Activated T-helper 1 cell treated with anti-CD3 and anti-CD28 coated beads, Interleukin-2, amount 50 U/mL, for 16 hours (primary cell): ENCODE results near the gene SCNN1B.
"Not testable (repeated sequence)": the region's sequence is repeated elsewhere in the genome, so short reads cannot be mapped to it uniquely, and the experiment has no call there.

ENCODE experiments used
- DNase-seq, 2 donors: peaks; one replicate each; pipeline ENCODE4 v3.0.0-alpha.2; 2020; ENCODE audit warnings: low read depth in 1 of 2, low spot score in 1 of 2

SCNN1B gene, protein sequence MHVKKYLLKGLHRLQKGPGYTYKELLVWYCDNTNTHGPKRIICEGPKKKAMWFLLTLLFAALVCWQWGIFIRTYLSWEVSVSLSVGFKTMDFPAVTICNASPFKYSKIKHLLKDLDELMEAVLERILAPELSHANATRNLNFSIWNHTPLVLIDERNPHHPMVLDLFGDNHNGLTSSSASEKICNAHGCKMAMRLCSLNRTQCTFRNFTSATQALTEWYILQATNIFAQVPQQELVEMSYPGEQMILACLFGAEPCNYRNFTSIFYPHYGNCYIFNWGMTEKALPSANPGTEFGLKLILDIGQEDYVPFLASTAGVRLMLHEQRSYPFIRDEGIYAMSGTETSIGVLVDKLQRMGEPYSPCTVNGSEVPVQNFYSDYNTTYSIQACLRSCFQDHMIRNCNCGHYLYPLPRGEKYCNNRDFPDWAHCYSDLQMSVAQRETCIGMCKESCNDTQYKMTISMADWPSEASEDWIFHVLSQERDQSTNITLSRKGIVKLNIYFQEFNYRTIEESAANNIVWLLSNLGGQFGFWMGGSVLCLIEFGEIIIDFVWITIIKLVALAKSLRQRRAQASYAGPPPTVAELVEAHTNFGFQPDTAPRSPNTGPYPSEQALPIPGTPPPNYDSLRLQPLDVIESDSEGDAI

DNA sequence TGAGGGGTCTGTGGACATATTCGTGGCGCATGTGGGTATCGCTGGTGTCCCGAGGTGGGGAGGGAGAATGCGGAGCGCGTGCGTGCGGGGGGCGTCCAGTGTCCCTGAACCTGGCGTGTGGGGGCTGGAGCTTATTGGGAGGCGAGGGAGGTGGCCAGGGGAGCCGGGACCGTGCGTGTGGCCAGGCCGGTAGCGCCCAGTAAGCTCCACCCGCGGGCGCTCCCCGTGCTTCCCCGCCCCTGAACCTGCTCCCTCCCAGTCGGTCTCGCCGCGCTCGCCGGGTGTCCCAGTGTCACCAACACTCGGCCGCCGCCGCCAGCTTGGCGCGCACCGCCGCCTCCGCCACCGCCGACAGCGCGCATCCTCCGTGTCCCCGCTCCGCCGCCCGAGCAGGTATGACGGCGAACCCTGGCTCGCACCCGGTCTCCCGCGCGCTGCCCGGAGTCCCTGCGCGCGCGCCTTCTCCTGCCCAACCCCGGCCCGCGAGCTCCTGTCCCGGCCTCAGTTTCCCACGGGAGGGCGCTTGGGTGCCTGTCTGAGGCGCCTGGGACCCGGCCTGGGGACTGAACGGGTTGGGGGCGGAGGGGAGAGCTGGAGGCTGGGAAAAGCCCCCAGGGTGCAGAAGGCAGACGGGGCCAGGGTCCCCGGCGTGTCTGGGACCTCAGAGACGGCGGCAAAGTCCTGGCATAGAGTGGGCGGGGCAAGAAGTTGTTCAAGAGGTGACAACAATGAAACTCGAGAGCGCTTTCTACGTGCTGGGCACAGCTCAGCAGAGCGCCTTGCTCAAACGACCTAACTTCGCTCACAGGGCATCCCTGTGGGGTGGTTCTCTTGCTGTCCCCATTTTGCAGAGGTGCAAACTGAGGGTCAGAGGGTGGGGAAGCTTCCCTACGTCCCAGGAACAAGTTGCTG is at the start of gene SCNN1B:
TSS of gene SCNN1B (plus strand) at position 258 of the 912 bp plus-strand sequence. CDS start 46,298 bp downstream, outside the sequence.
- no peak for DNase-seq

DNA sequence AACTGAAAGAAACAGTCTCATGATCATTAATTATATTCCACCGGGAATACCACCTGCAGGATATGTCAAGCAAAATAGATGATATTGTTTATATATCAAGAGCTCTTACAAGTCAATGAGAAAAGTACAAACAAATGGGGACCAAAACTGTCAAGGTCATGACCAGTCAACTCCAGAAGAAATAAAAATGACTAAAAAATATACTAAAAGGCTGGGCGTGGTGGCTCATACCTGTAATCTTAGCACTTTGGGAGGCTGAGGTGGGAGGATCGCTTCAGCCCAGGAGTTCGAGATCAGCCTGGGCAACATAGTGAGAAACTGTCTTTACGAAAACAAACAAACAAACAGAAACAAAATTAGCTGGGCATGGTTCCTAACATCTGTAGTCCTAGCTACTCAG is 49.8 kb upstream of the SCNN1B start:
- no peak for DNase-seq

DNA sequence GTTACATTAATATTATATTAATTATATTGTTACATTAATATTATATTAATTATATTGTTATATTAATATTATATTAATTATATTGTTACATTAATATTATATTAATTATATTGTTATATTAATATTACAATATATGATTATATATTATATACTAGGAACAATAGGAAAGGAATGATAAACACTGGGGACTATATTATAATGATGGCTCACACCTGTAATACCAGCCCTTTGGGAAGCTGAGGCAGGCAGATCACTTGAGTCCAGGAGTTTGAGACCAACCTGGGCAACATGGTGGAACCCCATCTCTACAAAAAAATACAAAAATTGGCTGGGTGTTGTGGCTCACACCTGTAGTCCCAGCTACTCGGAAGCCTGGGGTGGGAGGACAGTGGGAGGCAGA is 48.5 kb upstream of the SCNN1B start:
- not testable (repeated sequence) for DNase-seq

DNA sequence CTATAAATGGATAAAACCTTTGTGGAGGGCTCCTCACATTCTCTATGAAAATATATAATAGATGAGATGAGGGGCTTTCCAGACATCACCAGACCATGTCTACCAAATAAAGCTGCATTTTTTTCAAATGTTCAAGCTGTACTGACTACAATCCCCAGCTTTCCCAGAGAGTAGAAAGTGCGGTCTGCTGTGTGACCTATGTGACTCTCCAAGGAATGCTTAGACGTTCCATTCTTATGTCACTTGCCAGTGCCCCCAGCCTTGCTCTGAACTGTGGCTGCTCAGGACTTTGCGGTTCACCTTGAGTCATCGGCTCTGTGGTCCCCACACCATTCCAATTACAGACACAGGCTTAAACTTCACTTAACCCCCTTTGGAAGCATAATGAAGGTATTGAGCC is 47.8 kb upstream of the SCNN1B start:
- no peak for DNase-seq

DNA sequence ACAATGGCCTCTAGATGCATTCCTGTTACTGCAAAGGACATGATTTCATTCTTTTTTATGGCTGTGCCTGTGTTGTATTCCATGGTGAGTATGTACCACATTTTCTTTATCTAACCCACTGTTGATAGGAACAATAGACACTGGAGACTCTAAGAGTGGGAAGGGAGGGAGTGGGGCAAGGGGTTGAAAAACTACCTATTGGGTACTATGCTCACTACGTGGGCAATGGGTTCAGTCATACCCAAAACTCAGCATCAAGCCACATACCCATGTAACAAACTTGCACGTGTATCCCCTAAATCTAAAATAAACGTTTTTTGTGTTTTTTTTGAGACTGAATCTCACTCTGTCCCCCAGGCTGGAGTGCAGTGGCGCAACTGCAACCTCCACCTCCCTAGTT is 47.1 kb upstream of the SCNN1B start:
- DNase-seq = no peak

DNA sequence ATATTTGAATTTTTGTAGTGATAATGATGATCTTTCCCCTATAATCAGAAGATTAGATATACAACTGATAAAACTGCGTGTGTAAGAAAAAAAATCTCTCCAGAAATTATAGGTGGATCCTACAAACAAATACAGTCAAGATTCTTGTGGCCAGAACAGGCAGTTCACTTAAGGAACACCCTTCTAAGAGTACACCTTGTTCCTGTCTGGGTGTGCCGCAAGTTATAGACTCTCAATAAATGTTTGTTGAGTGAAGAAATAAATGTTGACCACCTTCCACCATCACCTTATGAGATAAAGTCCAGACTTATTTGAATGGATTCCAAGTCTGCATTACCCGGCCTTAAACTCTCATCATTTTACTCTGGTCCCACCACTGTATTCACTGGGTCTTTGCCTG is 45.7 kb upstream of the SCNN1B start:
- DNase-seq = no peak

DNA sequence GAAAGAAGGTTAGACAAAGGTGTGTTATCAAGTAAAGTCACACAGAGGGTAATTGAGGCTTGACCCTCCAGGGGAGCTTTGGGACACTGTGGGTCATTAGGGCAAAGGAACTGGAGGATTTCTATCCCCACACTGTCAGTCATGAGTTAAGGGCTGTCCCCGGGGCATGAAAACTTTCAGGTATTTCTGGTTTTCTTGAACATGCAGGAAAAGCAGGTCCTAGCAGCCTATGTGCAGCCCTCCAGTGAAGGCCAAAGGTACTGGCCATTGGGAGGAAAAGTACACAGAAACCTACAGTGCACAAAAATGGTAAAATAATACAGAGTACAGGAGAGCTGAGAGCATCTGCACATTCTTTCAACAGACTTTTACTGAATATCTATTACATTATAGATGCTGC is 44.4 kb upstream of the SCNN1B start:
- DNase-seq = no peak

DNA sequence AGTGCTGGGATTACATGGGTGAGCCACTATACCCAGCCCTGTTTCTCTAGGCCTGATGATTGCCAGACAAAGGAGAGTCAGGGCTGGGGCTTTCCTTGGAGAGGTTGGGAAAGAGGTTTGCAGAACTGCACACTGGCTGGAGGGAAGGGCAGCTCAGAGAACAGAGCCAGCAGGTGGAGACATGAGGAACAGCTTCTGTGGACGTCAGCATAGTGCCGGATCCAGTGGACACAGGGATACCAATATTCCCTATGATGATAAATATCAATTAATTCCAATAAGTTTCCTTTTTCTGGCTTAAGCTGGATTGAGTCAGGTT is 43.2 kb upstream of the SCNN1B start:
- no peak for DNase-seq

DNA sequence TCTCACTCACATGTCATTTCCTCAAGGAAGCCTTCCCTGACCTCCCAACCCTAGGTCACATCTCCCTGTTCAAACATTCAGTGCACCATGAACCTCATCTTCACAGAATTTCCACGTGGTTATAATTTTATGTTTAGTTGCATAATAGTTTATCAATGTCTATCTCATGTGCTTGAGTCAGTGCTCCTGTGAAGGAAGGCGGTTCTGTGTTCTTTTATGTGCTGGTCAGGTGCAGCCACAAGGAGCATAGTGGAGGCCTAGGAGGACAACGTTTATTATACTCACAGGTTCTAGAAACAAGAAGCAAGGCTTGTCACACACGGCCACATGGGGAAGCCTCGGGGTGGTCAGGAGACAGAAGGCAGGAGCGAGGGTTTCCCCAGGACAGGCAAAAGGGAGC is 34.5 kb upstream of the SCNN1B start:
- no peak for DNase-seq

DNA sequence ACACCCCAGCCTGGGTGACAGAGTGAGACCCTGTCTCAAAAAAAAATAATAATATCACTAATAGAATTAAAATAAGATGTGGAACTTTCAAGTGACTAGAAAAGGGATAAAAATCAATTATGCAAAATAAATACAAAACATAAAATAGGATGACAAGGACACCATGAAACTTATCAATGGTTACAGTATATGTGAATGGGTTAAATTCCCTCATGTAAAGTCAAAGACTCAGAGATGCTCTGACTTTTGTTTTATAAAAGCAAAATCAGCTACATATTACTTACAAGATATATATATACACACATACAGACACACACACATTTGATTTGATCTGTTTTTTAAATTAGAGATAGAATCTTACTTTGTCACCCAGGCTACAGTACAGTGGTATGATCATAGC is 33.5 kb upstream of the SCNN1B start:
- DNase-seq = no peak

DNA sequence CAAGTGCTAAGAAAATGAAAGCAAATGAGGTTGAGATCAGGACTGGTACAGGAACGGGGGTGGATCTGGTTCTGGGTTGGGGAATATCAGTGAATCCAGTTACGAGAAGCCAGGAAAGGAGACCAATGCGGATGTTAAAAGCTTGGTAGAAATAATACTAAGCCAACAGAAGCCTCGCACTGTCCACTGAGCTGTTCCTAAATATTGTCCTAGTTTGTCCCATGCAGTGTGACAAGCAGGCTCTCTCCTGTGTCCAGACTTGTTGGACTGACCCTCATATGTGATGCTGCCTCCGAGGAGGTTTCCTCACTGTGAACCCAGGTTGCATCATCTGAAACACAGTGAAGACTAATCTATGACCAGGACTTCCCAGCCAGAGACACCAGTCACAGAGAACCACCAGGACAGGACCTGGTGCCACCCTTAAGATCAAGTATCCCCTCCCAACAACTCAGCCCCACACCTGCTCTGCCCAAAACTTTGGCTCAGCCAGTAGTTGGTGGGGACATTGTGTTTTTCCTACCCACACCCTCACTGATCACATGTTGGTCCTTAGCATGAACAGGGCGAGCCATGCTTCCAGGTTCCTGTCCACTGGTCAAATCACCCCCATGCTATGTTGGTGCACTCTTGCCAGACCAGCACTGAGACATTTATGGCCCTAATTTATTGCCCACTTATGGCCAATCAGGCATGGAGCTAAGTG is 32.7 kb upstream of the SCNN1B start:
- no peak for DNase-seq

DNA sequence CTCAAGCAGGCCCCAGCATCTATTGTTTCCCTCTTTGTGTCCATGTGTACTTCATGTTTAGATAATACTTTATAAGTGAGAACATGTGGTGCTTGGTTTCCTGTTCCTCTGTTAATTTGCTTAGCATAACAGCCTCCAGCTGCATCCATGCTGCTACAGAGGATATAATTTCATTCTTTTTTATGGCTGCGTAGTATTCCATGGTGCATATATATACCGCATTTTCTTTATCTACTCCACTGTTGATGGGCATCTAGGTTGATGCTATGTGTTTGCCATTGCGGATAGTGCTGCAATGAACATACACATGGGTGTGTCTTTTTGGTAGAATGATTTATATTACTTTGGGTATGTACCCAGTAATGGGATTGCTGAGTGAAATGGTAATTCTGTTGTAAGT is 31.4 kb upstream of the SCNN1B start:
- DNase-seq = no peak

DNA sequence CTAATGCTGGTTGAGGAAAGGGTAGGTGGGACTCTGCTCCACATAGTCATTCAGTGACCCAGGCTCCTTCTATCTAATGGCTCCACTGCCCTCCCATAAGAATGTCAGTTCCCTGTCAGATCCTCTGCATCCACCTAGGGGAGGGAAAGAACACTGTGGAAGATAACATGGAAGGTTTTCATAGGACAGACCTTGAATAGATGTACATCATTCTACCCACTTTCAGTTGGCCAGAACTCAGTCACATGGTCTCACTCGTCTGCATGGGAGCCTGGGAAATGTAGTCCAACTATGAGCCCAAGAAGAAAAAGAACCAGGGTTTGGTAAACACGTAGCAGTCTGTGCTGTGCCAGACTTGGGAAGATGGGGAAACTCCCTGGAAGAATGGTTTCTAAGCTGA is 27.1 kb upstream of the SCNN1B start:
- no peak for DNase-seq

DNA sequence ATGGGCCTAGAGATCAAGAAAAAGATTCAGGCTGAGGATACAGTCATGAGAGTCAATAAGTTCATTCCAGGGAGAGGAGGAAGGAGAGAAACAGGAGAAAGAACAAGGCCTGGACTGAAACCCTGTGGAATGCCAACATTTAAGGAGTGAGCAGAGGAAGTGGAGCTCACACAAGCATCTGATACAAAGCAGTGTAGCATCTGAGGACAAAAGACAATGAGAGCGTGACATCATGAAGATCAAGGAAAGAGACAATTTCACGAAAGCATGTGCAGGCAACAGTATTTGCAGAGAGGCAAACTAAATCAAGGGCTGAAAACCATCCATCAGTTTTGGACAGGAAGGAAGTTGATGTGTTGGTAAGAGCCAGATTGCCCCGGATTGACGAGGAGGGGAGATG is 25.3 kb upstream of the SCNN1B start:
- no peak for DNase-seq

DNA sequence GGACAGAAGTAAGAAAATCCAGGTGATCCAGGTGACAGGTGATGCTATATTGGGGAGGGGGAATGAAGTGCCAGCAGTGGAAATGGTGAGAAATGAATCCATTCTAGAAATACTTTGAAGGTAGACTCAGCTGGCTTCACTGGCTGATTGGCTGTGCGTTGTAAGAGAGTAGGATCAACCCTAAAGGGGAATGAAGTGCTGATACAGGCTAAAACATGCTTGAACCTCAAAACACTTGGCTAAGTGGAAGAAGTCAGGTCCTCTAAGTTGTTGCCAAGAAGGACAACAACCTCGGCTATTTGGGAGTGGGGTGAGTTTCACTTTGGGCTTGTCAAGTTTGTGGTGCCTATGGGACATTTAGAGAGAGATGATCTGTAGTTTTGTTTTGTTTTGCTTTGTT is 24.1 kb upstream of the SCNN1B start:
- DNase-seq = no peak

DNA sequence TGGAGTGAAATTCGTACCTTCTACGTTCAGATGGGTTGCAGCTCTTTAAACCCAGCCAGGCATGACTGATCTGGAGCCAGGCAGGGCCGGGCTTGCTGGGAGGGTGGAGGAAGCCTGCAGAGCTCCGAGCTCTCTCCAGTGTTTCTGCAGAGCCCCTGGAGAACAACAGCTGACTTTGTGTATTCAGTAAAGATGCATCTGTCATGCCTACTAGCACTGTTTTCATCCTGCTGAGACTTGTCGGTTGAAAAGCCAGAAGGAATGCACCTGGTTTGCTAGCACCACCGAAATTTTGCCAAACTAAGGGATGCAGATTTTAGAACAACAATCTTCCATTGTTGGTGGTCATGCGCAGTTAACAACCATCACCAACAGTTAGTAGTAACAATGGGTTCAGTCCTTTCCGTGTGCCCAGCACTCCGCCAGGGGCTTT is 22.4 kb upstream of the SCNN1B start:
- DNase-seq = no peak

DNA sequence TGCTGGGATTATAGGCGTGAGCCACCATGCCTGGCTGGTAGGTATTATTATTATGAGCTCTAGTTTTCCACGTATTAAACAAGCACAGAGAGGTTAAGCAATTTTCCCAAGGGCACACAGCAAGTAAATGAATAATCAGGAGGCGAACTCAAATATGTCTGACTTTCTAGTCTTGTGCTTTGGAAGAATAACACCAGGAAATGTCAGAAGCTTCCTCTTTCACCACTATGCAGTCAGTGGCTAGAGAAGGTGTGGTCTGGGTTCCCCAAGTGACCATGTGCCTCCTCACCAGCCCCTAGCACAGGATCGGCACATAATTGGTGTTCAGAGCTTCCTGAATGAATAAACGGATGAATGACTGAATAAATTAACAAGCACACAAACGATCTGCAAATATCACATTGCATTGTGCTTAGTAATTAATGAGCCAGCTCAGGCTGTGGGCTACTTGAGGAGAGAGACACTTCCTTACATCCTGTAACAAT is 21.6 kb upstream of the SCNN1B start:
- DNase-seq = no peak

DNA sequence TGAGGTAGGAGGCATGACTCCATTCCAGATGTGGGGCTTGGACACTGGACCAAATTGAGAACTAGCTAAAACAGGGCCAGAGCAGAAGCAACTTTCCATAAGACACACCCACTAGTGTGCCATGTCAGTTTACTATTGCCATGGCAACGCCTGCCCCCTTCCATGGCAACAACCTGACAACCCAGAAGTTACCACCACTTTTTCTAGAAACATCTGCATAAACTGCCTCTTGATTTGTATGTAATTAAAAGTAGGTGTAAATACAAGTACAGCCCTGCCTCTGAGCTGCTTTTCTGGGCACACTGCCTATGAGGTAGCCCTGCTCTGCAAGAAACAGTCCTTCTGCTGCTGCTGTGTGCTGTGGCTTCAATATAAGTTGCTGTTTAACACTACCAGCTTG is 19.5 kb upstream of the SCNN1B start:
- DNase-seq = no peak

DNA sequence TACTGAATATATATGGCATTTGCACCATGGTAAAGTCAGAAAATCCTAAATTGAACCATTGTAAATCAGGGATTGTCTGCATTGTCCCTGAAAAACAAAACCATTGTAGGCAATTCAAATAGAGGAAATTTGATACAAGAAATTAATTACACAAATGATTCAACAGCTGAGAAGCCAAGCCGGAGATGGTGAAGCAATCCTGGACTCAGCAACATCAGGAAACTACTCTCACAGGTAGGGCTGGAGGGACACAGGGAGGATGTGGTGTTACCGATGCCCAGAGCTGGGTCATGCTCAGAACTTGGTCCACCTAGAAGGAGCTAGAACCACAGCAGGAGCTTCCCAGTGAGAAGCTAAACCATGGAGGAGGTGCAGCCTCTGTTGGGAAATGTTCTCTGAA is 18.5 kb upstream of the SCNN1B start:
- no peak for DNase-seq

DNA sequence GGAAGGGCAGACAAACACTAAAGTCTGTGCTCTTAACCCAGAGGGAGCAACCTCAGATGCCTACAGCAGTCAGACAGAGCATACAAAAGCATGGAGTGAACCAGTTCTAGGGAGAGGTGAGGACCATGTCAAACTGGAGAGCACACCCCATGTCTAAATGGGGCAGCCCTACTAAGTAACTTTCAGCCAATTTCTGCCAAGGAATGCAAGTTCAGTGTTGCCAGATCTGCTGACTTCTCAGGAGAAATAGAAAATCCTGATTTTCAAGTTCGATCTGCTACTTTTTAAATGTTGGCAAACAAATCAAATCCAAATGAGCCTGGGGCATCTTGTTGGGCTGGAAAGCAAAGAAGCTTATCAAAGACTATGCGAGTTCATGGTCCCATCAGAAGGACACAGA is 17.5 kb upstream of the SCNN1B start:
- no peak for DNase-seq

DNA sequence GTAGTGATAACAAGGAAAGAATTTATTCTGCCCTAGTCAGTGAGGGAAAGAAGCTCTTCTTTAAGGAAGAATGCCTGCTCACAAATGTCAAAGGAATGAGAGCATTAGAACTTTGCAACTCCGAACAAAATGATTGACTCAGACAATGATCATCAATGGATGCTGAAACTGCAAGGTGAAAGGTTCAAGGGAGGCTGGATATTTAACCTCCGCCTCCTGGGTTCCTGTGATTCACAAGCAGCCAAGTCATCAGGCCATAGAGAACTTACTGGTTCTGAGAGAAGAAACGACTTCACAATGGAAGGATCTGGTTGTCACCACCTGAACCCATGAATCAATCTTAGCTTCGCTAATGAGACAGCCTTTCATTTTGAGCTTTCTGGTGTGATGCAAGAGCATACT is 16.0 kb upstream of the SCNN1B start:
- DNase-seq = no peak
